MM.1S (cell line): Measurements from ENCODE around the gene COL7A1.

Experiments
- CTCF ChIP-seq: fragments of 300-600 bp; sonication (generic); IDR thresholded peaks from 2 replicates; pipeline ENCODE4 v1.5.1; 2016; ENCODE audit warnings: antibody characterized with exemption, low read length, mixed read lengths
- EZH2 ChIP-seq: fragments of 300-600 bp; sonication (generic); optimal IDR thresholded peaks from 2 replicates; pipeline ENCODE3; 2017; ENCODE audit warnings: low read depth, mild to moderate bottlenecking, antibody characterized with exemption, low read length, mixed read lengths
- EZH2phosphoT487 ChIP-seq: fragments of 300-600 bp; sonication (generic); IDR thresholded peaks from 2 replicates; pipeline ENCODE4 v1.6.1; 2018; ENCODE audit warnings: antibody characterized with exemption, low read length

GRCh38 chr3:48552111-48552951 lies 42.8 kb downstream of the COL7A1 start:
- no peak for TF ChIP-seq CTCF
- TF ChIP-seq EZH2, result no peak
- no peak for TF ChIP-seq EZH2phosphoT487
